IgD-negative memory B cell (primary cell): Measurements from ENCODE around the gene TMEM176B. TPM values are rescaled to one million over a fixed set of nuclear protein-coding genes. Genes with fewer than 3 reads are reported as not detected.
"Not testable (repeated sequence)": the region's sequence is repeated elsewhere in the genome, so short reads cannot be mapped to it uniquely, and the experiment has no call there.

Experiments used
- H3K27ac Mint-ChIP-seq, 3 donors: one replicate each; pipeline ENCODE4 v1.8.0; 2020 to 2022; ENCODE audit warnings: mild to moderate bottlenecking in 3 of 3, mixed read lengths in 3 of 3, moderate library complexity in 1 of 3
- H3K27me3 Mint-ChIP-seq: one replicate; pipeline ENCODE4 v1.8.0; 2021; ENCODE audit warnings: mixed read lengths
- H3K36me3 Mint-ChIP-seq: one replicate; pipeline ENCODE4 v1.8.0; 2020; ENCODE audit warnings: mild to moderate bottlenecking, mixed read lengths
- H3K4me1 Mint-ChIP-seq, 3 donors: one replicate each; pipeline ENCODE4 v1.8.0; 2020 to 2022; ENCODE audit warnings: mixed read lengths in 3 of 3, mild to moderate bottlenecking in 1 of 3
- H3K4me3 Mint-ChIP-seq, 4 donors: one replicate each; pipeline ENCODE4 v1.8.0; 2020 to 2022; ENCODE audit warnings: mild to moderate bottlenecking in 4 of 4, mixed read lengths in 4 of 4, moderate library complexity in 3 of 4
- H3K9me3 Mint-ChIP-seq, 3 donors: one replicate each; pipeline ENCODE4 v1.8.0; 2020 to 2021; ENCODE audit warnings: mixed read lengths in 3 of 3, mild to moderate bottlenecking in 1 of 3
- polyA plus RNA-seq: library from polyadenylated mRNA; unstranded; fragments of 300-500 nt; fragmentation: Illumina TruSeq; gene quantifications from one replicate; pipeline ENCODE4 v1.2.3, GENCODE V29; 2021

Gene TMEM176B
- polyA plus RNA-seq, 1 donor from 2014 or later: 2.4 TPM

DNA sequence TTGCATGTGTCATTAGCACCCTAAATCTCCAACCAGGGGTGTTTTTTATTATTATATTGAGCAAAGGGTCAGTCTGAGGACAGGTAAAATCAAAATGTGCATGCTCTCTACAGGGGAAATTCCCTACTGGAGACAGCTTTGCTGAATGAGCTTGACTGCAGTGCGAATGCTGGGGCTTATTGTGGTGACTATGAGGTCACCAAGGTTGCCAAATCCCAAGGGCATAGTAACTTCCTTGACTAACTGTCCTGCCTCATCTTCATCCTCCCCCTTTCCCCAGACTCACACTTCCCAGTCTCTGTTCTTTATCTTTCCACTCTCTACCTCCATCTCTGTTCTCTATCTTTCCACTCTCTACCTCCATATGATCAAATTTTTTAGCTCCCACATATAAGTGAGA is 29.3 kb upstream of the TMEM176B start:
- peaks cover 3% of the 10 kb centered on the region for H3K36me3 Mint-ChIP-seq
- peaks cover 0 to 7% (median 0%) of the 10 kb centered on the region in 3 donors for H3K9me3 Mint-ChIP-seq
- H3K27me3 Mint-ChIP-seq: peaks cover 27% of the 10 kb centered on the region
- no peak overlapping the region for H3K4me3 Mint-ChIP-seq
- no peaks in the 10 kb centered on the region for H3K4me1 Mint-ChIP-seq
- H3K27ac Mint-ChIP-seq: no peak overlapping the region

GRCh38 chr7:150828384-150828783 is 28.2 kb upstream of the TMEM176B start:
- H3K27ac Mint-ChIP-seq: no peak overlapping the region
- peaks cover 0 to 7% (median 0%) of the 10 kb centered on the region in 3 donors for H3K9me3 Mint-ChIP-seq
- H3K27me3 Mint-ChIP-seq: peaks cover 22% of the 10 kb centered on the region
- no peaks in the 10 kb centered on the region for H3K4me1 Mint-ChIP-seq
- peaks cover 3% of the 10 kb centered on the region for H3K36me3 Mint-ChIP-seq
- no peak overlapping the region for H3K4me3 Mint-ChIP-seq

GRCh38 chr7:150826061-150826849 is 26.1 kb upstream of the TMEM176B start:
- H3K36me3 Mint-ChIP-seq: peaks cover 6% of the 10 kb centered on the region
- H3K27ac Mint-ChIP-seq: no peak overlapping the region
- no peaks in the 10 kb centered on the region for H3K4me1 Mint-ChIP-seq
- peaks cover 5 to 9% (median 7%) of the 10 kb centered on the region in 3 donors for H3K9me3 Mint-ChIP-seq
- H3K27me3 Mint-ChIP-seq: peaks cover 12% of the 10 kb centered on the region
- H3K4me3 Mint-ChIP-seq: no peak overlapping the region

GRCh38 chr7:150824379-150825177 is 24.4 kb upstream of the TMEM176B start:
- Mint-ChIP-seq H3K27me3 (peaks cover 9% of the 10 kb centered on the region), H3K4me3 (no peak overlapping the region), H3K9me3 (peaks cover 5 to 7% (median 6%) of the 10 kb centered on the region in 3 donors), H3K4me1 (no peaks in the 10 kb centered on the region), H3K36me3 (peaks cover 6% of the 10 kb centered on the region), H3K27ac (no peak overlapping the region)

DNA sequence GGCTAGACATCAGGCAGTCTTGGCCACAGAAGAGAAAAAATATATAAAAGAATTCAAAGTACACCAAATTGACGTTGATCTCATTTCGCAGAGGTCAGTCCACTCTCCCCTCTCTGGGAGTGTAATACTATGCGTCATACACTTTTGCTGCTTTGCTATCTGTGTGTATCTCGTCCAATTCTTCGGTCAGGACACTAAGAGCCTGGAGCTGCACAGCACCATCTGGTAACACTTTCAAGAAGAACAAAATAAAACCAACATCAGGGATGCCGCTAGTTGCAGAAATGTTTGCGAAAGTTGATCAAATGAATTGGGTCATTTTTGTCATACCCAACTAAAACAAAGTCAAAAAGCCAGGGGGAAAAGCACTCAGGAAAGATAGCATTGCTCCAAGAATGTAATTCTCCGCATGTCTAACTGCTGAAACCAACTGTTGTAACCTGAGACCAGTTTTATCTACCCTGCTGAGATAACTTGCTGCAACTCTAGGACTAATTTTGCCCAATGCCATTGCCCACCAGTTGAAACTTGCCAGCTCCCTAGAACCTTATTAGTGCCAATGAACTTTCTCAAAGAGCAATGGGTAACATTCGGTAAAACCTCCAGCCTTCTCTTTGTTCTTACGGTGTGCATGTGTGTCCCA is 23.4 kb upstream of the TMEM176B start:
- H3K36me3 Mint-ChIP-seq: peaks cover 6% of the 10 kb centered on the region
- peaks cover 8% of the 10 kb centered on the region for H3K27me3 Mint-ChIP-seq
- no peak overlapping the region for H3K27ac Mint-ChIP-seq
- no peaks in the 10 kb centered on the region for H3K4me1 Mint-ChIP-seq
- no peak overlapping the region for H3K4me3 Mint-ChIP-seq
- H3K9me3 Mint-ChIP-seq: peaks cover 5 to 7% (median 6%) of the 10 kb centered on the region in 3 donors

DNA sequence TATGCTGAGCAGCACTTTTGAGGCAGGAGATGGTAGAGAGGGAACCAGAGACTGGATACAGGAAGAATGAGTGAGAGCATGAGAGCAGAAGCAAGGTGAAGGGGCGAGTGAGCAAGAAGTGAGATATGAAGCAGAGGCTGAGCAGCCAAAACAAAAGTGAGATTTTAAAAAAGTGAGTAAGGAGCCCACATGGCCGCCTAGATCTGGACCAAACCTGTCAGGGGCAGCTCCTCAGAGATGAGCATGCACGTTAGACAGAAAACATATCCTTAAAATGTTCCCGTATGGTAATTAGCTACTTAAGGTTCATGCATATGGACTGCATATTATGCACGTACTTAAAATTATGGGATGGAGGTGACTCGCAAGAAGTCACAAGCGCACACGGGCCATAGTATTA is 22.9 kb upstream of the TMEM176B start:
- Mint-ChIP-seq H3K4me1 (no peaks in the 10 kb centered on the region), H3K27ac (no peak overlapping the region), H3K9me3 (peaks cover 5 to 7% (median 6%) of the 10 kb centered on the region in 3 donors), H3K4me3 (no peak overlapping the region), H3K36me3 (peaks cover 3% of the 10 kb centered on the region), H3K27me3 (peaks cover 5% of the 10 kb centered on the region)

- Mint-ChIP-seq H3K9me3 (peaks cover 5 to 11% (median 11%) of the 10 kb centered on the region in 3 donors), H3K27me3 (peaks cover 6% of the 10 kb centered on the region), H3K4me1 (no peaks in the 10 kb centered on the region), H3K4me3 (no peak overlapping the region), H3K27ac (no peak overlapping the region), H3K36me3 (peaks cover 3% of the 10 kb centered on the region)
Measured at GRCh38 chr7:150820578-150821198, 20.5 kb upstream of the TMEM176B start.

GRCh38 chr7:150820148-150820547 is 20.0 kb upstream of the TMEM176B start:
- H3K9me3 Mint-ChIP-seq: peaks cover 5 to 12% (median 12%) of the 10 kb centered on the region in 3 donors
- peaks cover 6% of the 10 kb centered on the region for H3K27me3 Mint-ChIP-seq
- H3K36me3 Mint-ChIP-seq: peaks cover 3% of the 10 kb centered on the region
- no peak overlapping the region for H3K4me3 Mint-ChIP-seq
- H3K4me1 Mint-ChIP-seq: no peaks in the 10 kb centered on the region
- no peak overlapping the region for H3K27ac Mint-ChIP-seq

DNA sequence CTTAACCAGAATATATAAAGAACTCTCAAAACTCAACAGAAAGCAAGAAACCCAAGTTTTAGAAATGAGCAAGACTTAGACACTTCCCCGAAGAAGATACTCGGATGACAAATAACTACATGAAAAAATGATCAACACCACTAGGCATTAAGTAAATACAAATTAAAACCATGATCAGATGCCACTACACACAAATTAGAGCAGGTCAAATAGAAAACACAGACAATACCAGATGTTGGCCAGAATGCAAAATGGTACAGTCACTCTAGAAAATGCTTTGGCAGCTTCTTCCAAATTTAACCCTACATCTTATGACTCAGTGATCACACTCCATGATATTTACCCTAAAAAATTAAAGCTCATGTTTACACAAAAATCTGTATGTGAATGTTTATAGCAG is 18.8 kb upstream of the TMEM176B start:
- H3K4me3 Mint-ChIP-seq: no peak overlapping the region
- no peak overlapping the region for H3K27ac Mint-ChIP-seq
- peaks cover 3% of the 10 kb centered on the region for H3K36me3 Mint-ChIP-seq
- H3K27me3 Mint-ChIP-seq: peaks cover 8% of the 10 kb centered on the region
- no peaks in the 10 kb centered on the region for H3K4me1 Mint-ChIP-seq
- peaks cover 5 to 12% (median 12%) of the 10 kb centered on the region in 3 donors for H3K9me3 Mint-ChIP-seq

DNA sequence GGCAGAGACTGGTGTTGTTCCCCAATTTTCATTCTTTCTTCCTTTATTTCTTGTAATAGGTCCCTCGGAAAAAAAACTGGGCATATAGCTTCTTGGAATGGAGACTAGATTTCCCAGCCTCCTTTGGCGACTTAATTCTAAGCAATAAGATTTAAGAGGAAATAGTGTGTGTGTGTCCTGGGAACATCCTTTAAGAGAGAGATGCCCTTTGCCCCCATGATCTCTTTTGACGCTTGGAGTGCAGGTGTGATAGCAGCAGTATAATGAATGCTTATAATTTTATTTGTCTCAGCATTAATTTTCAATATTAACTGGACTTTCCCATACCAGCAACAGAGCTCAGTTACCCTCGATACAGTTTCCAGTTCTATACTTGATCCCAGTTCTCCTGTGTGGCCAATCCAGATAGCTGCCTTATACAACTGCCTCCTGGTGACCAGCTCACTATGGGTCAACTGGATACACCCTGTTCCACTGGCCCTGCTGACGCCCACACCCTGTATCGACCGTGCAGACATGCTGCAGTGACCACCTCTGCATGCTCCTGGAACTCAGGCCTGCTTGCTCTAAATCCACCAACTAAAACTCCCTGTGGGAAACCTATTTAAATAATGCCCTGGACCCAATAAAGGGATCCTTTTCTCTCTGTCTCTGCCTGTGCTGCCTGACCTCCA is 14.3 kb upstream of the TMEM176B start:
- Mint-ChIP-seq H3K27me3 (peaks cover 13% of the 10 kb centered on the region), H3K4me1 (no peaks in the 10 kb centered on the region), H3K36me3 (no peaks in the 10 kb centered on the region), H3K9me3 (peaks cover 0 to 8% (median 4%) of the 10 kb centered on the region in 3 donors), H3K27ac (no peak overlapping the region), H3K4me3 (no peak overlapping the region)

- H3K27ac Mint-ChIP-seq, H3K9me3 Mint-ChIP-seq, H3K36me3 Mint-ChIP-seq, H3K4me1 Mint-ChIP-seq, H3K4me3 Mint-ChIP-seq: not testable (repeated sequence)
- peaks cover 34% of the 10 kb centered on the region for H3K27me3 Mint-ChIP-seq
Measured at GRCh38 chr7:150807616-150808438, 7.7 kb upstream of the TMEM176B start.

- H3K27me3 Mint-ChIP-seq: peaks cover 43% of the 10 kb centered on the region
- H3K4me3 Mint-ChIP-seq: no peak overlapping the region
- H3K36me3 Mint-ChIP-seq: no peaks in the 10 kb centered on the region
- no peak overlapping the region for H3K27ac Mint-ChIP-seq
- peaks cover 0 to 1% (median 0%) of the 10 kb centered on the region in 3 donors for H3K4me1 Mint-ChIP-seq
- H3K9me3 Mint-ChIP-seq: peaks cover 0 to 8% (median 4%) of the 10 kb centered on the region in 3 donors
Measured at GRCh38 chr7:150806863-150807262, 6.7 kb upstream of the TMEM176B start.

GRCh38 chr7:150806454-150806853 is 6.3 kb upstream of the TMEM176B start:
- Mint-ChIP-seq H3K27ac (no peak overlapping the region), H3K9me3 (peaks cover 0 to 8% (median 4%) of the 10 kb centered on the region in 3 donors), H3K4me1 (peaks cover 0 to 2% (median 0%) of the 10 kb centered on the region in 3 donors), H3K4me3 (no peak overlapping the region), H3K27me3 (peaks cover 44% of the 10 kb centered on the region), H3K36me3 (no peaks in the 10 kb centered on the region)
